ENCODE data around the gene PLCL1.

The PLCL1 gene

DNA sequence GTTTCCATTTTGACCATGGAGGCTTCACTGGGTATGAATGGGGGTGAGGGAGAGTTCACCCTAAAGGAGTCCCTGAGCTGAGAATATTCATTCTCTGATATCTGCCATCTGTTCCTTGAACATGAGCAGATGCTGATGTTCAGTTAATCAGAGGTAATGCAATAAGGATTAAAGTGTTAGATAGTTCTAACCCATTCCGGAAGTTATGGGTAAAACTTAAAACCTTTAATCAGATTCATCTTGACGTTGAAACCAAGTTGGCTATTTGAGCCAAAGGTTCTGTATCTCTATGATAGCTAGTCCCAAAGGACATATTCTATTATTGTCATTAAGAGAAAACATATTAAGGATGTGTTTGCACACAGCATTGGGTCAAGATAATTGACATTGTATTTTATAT lies 268.9 kb downstream of the PLCL1 start:
- FAIRE-seq, result no peak

DNA sequence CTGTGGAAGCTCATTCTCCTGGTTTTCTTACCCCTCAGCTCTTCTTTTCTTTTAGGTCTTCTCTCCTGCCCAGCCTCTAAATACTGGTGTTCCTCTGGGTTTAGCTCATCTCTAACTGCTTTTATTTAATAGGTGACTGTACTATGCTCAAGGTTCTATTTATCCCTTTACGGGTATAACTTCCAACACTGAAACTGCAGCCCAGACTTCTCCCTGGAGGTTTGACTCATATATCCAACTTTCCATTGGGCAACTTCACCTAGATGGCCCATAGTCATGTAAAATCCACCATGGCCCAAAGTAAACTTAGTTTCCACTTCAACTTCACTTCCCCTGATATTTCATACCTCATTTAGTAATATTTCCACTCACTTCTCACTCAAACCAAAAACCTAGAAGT lies 273.1 kb downstream of the PLCL1 start:
- FAIRE-seq, result no peak

DNA sequence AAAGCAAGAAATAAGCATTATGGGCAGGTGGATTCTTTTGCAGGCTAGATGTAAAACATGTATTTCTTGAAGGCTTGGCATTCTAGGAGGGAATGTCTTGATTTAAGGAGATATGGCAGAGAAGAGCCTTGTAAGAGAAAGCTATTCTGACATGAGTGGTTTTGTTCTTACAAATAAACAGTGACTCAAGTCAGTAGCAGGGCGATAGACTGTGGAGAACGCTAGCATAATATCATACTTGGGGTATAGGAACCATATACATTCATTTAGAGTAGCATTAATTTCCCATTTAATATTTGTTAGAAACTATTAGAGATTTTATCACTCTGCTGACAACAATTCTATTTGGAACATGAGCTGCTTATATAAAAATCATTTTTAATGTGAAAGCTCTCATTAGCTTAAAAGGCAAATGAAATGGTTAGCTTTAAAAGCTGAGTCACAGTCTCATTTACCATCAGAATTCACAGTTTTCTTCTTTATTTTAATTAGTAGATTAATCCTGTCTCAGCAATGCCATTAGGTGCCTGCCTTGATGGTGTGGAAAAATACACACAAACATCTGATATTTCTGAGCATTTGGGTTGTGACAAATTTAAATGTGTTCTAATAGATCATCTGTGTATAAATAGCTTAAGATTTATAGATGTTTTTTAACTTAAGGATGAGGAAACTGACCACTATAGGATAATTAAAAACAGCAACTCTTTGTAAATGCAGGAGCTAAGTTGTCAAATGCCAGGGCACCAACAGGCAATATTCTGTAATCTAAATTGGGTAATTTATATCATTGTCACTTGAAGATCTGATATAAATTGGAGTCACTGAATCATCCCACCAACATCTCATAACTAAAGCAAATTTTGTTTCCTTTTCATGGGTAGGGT lies 276.7 kb downstream of the PLCL1 start:
- FAIRE-seq, result no peak

DNA sequence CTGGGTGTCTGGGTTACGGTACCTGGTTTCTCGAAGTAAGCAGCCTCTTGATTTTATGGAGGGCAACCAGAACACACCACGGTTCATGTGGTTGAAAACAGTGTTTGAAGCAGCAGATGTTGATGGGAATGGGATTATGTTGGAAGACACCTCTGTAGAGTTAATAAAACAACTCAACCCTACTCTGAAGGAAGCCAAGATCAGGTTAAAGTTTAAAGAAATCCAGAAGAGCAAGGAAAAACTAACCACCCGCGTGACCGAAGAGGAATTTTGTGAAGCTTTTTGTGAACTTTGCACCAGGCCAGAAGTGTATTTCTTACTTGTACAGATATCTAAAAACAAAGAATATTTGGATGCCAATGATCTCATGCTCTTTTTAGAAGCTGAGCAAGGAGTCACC lies 279.8 kb downstream of the PLCL1 start:
- FAIRE-seq, result no peak

DNA sequence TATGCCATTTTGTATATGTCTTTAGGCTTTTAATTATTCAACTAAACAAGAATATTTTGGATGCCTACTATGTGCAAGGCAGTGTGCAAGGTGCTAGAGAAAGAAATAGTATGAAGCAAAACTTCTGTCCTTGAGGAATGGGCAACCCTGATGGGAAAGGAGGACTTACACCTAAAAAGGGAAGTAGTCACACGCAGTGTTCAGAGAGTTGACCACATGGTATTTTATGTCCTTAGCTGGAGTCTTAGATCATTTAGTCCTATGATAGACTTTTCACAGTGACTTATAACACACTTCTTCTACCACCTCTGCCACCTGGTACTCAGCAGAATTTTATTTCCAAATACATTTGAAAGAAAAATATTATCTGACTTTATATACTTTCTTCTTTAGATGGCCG lies 291.6 kb downstream of the PLCL1 start:
- FAIRE-seq, result no peak

DNA sequence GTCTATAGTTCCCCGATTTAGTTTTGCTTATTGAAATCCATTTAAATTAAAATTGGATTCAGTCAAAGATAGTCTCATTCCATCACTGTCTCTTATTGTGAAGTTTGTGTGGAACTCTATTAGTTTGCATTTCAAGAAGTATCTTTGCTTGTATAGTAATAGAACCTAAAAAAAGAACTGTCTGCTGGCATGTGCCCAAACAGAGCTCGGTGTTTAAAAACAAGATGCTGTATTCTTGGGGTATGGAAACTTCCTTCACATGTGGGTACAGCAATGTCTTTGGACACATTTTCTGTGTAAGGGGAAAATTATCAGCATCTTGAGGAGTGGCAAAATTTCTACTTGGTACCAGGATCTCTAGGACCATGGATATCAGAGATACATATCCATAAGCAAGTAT lies 292.6 kb downstream of the PLCL1 start:
- FAIRE-seq, result no peak

DNA sequence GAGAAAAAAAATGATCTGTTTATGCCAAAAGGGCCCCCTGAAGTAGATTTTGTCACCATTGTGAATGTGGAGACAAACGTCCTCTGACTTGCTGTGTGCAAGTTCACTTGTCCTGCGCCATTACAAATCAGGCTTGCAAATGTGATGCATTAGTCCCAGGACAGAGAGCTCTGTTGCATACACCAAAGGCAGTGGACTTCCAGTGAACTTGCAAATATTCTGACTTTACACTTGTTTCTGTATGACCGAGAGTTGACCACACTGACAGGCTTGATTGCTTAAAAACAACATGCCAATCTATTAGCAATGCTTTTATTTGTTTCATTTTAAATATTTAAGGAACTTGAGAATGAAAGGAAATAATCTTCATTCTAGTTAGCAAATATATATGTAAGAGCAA lies 293.2 kb downstream of the PLCL1 start:
- FAIRE-seq, result no peak

DNA sequence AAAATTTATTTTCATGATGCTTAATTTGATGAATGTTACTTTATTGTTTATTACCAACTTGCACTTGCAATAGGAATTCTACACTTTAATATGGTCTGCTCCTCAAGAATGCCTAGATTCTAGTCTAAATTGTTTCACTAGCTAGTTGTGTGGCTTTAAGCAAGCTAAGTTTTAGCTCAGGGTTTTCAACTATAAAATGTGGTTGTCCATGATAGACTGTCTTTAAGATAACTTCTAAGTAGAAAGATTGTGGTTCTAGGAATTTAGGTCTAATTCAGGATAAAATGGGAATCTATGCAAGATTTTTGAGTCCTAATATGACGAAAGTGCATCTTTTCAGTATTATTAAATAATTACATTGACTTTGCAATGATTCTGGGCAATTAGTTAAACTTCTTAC lies 294.0 kb downstream of the PLCL1 start:
- no peak for FAIRE-seq

DNA sequence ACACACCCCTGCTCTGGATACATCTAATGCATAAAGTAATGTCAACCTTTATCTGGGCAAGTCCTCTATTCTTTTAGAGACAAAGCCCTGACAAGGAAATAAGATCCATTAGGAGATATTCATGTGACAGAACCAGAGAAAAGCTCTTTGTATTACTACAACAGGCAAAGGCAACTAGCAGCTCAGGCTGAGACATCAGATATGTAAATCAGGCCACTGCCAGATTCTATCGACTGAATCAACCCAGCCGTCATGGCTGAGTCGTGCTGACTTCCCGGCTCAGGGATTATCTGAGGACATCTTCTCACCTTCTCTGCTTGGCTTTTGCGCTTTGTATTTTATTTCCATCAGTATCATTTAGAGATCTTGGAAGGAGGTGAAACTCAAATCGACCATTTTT lies 294.5 kb downstream of the PLCL1 start:
- FAIRE-seq, result no peak

DNA sequence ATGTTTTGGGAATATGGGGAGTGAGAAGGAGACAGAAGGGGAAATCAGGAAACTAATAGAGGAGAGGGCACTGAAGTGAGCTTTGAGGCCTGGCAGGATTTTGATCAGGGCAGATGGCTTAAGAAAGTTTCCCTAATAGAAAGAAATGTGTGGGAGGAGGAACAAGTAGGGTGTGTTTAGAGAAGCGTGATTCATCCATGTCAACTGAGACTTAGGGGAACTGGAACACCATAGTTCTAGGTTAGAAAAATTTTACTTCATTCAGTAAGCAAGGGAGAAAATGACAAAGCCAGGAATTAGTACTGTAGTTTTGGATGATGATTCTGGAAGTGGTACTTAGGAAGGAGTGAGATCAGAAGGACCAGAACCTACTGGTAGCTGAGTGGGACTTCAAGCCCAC lies 296.0 kb downstream of the PLCL1 start:
- FAIRE-seq, result no peak

DNA sequence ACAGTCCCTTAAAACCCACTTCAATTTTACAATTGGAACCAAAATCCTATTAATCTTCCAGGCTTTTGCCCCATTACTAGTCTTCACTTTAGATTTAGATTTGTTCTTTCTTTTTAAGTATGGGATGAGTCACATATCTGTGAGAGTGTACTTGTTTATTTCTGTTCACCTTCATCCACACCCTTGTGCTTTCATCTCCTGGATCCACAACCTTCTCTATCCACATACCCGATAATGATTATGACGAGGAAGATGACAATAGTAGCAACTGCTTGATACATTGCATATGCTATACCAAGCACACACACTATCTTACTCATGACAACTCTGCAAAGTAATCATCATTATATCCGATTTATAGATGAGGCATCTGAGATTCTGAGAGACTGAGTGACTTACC lies 297.3 kb downstream of the PLCL1 start:
- no peak for FAIRE-seq

DNA sequence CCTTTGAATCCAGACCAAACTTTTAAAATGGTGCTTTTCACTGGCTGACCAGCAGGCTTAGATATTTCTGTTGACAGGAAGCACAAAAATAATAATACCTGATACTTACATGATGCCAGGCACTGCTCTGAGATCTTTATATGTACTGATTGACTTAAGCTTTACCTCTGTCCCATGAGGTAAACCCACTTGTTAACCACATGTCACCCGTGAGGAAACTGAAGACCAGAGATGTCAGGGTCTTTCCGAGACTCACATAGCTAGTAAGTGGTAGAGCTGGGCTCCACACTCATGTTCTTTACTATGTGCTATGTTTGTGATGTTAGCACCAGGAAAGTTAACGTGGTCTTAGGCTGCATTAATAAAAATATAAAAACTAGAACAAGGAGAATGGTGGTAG lies 297.7 kb downstream of the PLCL1 start:
- no peak for FAIRE-seq

DNA sequence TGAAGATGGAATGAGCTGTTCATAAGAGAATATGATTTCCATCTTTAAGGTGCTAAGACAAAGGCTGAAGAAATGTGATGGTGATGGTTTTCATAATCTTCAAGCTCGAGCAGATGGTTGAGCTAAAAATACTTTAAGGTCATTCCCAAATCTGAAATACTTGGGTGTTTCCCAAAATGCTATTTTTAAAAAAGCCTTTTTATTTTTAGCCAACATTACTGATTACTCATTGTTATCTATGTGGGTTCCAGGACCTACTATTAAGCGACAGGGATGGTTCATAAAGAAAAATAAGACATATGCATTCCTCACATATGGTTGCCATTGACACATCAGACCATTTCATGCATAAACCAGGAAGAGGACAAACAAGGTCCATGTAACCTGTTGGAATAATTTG lies 298.5 kb downstream of the PLCL1 start:
- FAIRE-seq, result no peak

DNA sequence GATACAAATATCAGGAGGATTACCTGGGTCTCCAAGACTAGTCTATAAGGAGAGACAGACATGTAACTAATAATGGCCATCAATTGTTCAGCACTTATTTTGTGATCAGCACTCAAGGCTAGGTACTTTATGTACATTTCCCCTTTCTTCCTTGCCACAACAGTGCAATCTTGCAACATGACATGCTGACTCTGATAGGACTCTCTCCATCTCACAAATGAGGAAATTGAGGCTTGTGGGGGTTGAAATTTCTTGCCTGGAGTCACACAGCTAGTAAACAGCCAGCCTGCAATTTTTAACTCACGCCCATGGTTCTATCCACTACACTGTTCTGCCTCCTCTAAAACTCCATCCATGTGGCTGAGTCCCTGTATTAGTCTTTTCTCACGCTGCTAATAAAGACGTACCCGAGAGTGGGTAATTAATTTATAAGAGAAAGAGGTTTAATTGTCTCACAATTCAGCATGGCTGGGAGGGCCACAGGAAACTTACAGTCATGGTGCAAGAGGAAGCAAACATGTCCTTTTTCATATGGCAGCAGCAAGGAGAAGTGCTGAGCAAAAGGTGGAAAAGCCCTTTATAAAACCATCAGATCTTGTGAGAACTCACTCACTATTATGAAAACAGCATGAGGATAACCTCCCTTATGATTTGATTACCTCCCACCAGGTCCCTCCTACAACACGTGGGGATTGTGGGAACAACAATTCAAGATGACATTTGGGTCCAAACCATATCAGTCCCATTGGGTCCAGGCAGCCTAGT lies 302.4 kb downstream of the PLCL1 start:
- FAIRE-seq, result no peak

DNA sequence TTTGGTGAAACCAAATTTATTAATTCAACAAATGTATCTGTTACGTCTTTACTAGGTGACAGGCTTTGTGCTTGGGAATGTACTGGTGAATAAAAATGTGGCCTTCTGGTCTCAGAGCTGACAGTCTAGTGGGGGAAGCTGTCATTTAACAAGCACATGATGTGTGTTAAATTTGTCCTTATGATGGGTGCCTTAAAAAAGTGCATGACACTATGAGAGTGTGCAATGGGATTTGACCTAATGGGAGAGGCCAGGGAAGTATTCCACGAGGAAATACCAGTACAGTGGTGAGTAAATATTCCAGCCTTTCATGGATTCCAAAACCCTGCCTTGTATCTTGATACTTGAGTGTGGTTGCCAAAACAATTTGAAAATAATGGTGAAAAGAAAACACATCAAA lies 308.9 kb downstream of the PLCL1 start:
- FAIRE-seq, result no peak

DNA sequence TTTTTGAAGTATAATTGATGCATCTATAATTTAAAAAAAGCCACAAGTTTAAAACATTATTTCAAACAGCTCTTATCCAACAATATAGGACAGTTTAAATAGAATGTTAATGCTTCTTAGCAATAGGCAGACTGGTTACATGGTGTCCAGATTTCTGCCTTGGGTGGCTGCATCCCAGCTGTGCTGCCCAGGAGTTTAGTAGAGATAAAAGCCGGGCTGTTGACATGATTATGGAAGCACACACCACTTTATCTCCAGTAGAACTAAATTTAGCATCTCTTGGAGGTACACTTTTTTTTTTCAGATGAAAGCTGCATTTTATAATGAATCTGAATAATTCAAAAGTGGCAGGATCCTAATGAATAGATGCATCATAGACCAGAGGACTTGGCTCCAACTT lies 309.7 kb downstream of the PLCL1 start:
- no peak for FAIRE-seq

DNA sequence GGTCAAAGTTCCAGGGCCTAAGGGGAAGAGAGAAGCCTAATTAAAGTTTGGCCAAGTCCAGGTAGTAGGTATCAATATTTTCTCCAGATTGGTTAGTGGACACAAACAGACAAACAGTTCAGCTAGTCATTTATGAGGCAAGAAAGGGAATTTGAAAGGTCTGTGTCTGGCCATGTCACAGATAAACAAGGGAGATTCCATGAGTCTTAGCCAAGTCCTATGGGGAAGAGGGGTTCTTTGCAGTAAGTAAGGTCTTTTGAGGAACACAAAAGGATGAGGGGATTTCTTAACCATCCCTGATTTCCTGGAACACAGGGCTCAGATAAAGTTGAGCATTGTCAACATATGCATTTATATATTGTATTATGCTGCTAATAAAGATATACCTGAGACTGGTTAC lies 310.8 kb downstream of the PLCL1 start:
- FAIRE-seq, result no peak

DNA sequence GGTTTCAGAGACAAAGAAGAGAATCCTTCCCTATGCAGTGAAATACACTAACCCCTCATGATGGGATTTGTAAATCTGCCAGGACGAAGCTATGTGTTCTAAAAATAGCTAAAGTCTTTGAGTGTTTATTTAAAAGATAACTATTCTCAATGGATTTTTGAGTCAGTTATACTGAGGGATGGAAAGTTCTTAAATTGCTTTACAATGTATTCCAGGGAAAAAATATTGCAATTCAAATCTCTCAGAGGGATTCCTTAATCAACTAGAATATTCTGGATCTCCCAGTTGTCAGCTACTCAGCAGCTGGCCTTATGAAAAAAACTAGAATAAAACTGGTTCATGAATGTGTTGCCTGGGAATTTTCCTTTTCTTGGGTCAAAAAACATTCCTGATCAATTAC lies 312.4 kb downstream of the PLCL1 start:
- FAIRE-seq, result no peak

DNA sequence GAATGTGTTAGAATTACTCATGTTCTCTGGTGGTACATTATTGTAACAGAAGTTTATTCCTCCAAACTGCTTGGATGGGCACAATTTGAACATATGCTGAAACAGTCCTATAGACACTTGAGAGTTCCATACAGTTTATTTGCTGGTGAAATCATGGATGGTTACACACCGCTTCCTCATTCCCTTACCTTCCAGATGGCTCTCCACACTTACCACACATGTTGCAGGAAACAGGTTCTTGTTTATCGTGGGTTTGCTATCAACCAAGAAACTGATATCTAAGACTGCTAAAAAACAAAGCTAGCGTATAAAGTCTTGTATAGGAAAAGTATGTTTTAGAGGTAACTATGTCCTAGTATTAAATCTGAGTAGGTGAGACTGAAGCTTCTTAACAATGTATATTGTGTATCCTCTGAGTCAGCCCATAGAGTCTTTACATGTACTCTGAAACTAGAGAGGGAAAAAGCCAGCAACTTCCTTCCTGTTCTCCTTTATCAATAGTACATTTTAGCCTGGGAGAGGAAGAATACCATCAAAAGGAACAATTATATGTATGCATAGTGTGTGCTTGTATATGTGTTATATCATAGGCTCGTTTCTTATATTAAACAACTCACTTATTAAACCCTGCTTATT lies 313.1 kb downstream of the PLCL1 start:
- FAIRE-seq, result no peak

DNA sequence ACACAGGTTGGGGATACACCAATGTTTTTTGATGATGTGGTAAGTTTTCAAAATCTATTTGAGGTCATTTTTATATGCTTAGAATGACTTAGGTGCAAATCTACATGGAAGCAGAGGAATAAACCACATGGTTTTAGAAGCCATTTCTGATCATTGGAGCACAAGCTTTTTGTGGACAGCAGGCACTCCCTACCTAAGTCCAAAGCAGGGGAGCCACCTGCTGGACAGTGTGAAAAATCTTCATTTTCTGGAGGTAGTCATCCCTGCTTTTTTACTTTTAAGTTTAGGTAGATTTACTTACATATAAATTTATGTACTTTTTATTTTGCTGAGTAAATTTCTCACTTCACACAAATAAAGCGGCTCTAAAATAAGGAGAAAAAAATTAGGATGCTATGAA lies 323.2 kb downstream of the PLCL1 start:
- peak; percentile 66 for FAIRE-seq

DNA sequence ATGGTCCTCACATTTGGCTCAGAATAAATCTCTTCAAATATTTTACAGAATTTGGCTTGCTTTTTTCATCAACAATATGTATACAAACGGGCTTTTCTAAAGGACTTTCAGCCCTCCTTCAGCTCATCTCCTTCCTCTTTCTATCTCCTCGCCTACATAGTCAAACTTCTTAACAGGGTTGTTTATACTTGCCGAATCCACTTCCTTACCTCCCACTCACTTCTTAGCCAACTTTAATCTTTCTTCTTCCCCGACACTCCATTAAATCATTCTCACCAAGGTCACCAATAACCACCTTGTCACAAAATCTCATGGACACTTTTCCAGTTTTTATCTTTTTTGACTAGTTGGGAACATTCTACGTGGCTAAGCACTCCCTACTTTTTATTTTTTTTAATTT lies 325.2 kb downstream of the PLCL1 start:
- FAIRE-seq, result no peak

DNA sequence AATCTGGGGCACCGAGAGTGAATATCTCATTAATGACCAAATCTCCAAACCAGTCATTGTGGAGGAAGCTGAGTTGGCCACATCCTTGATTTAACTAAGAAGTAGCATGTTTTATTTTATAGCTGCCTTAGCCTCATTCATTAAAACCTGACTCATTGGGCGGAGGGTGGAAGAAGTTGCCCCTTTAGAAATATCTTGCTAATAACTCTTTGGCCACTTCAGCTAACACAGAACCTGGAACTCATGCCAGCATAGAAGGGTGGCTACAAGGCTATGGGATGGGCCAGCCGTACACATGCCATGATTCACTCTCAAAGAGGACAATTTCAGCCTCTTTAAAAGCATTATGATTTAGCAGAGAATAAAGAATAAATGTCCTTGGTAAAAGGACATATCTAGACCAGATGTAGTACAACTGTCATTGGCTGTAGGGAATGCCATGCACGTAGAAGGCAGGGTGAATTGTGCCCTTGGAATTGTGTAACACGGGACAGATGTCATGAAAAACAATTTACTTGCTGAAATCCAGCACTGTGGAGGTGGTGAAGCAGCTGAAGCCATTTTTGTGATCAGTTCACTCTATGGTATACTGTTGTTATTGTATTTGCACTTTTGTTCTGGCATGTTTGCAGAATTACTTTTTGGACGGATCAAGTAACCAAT lies 330.0 kb downstream of the PLCL1 start:
- no peak for FAIRE-seq

DNA sequence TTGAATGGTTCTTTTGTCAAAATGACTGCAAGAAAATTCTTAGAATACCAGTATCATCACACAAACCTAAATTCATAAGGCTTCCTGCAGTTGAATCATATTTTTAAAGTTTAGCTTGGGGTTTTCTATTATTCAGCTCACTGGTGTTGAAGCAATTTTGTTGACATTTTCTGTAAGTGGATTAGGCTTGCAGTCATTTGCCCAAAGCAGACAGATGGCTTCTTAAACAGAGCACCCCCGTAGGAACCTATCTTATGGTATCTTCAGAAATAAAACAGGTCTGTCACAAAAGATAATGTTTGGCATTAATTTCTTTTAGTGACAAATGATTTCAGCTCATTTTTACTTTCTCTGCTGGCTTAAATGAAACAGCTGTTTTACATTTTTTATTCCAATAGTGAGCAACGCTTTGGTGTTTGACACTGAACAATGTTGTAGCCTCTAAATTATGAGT lies 331.1 kb downstream of the PLCL1 start:
- no peak for FAIRE-seq
